ENCODE measurements around the gene TMEM163.

TMEM163 gene

DNA sequence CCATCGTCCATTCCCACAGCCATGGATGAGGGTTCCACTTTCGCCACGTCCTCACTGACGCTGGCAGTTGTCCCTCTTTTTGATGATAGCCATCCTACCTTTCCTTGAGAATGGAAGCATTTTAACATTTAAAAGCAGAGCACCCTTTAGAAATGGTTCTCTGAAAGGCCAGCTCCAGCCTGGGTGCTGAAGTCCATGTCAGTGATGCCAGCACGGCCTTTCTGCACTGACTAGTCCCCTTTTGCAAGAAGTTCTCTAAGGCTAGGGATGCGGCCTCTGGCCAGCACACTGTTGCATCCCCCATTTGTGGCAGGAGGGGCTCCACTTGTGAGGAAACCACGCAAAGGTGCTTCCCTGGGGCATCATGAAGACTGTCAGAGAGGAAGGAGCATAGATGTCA lies 261.4 kb downstream of the TMEM163 start:
- Histone ChIP-seq H3K27ac (ENCODE audit: low read depth, low read length) (no peak overlapping the region), H3K9me3 (ENCODE audit: low read length) (no peaks in the 10 kb centered on the region), H3K4me1 (ENCODE audit: insufficient read depth, low read length) (no peaks in the 10 kb centered on the region), H3K36me3 (ENCODE audit: insufficient read depth, low read length) (no peaks in the 10 kb centered on the region), H3K4me3 (ENCODE audit: low read depth in 1 of 2, low read length in 2 of 2) (no peak overlapping the region), H3K27me3 (ENCODE audit: control insufficient read depth in 1 of 2, insufficient read depth in 2 of 2, low read length in 2 of 2) (no peaks in the 10 kb centered on the region), H3K9ac (ENCODE audit: low read length) (no peak overlapping the region)

DNA sequence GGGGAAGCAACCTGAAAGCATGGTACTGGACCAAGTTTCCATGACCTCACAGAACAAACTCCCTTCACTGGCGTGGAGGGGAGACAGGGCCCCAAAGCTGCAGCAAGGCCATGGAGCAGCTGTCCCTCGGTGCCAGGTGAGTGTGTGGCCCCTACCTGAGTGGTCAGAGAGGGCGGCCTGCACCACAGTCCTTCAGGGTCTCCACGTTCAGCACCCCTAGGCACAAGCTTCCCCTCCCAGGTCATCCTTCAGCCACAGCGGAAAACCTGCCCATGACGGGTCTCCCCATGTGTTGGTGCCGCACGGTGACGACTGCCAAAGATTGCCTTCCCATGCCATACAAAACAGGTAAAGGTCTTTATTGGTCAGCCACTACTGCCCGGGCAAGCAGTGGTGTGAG lies 263.4 kb downstream of the TMEM163 start:
- Histone ChIP-seq H3K27ac (ENCODE audit: low read depth, low read length) (no peak overlapping the region), H3K27me3 (ENCODE audit: control insufficient read depth in 1 of 2, insufficient read depth in 2 of 2, low read length in 2 of 2) (no peaks in the 10 kb centered on the region), H3K9me3 (ENCODE audit: low read length) (no peaks in the 10 kb centered on the region), H3K9ac (ENCODE audit: low read length) (no peak overlapping the region), H3K4me1 (ENCODE audit: insufficient read depth, low read length) (no peaks in the 10 kb centered on the region), H3K4me3 (ENCODE audit: low read depth in 1 of 2, low read length in 2 of 2) (no peak overlapping the region), H3K36me3 (ENCODE audit: insufficient read depth, low read length) (no peaks in the 10 kb centered on the region)

DNA sequence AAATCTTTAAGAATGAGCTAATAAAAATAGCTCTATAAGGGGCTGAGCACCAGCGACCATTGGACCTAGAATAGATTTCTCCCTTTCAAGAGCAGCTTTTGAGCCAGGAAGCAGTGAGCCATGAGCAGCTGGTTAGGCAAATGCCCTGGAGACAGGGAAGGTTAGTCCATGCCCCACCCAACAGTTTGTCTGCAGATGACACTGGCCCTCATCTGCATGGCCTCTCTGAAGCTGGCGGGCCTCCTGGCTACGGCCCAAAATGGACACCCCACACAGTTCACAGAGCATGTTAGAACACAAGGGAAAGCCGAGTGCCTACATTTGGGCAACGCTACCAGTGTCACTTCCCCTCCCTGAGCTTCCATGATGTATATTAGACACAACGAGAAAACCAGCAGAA lies 263.9 kb downstream of the TMEM163 start:
- Histone ChIP-seq H3K9ac (ENCODE audit: low read length) (no peak overlapping the region), H3K27me3 (ENCODE audit: control insufficient read depth in 1 of 2, insufficient read depth in 2 of 2, low read length in 2 of 2) (no peaks in the 10 kb centered on the region), H3K4me1 (ENCODE audit: insufficient read depth, low read length) (no peaks in the 10 kb centered on the region), H3K36me3 (ENCODE audit: insufficient read depth, low read length) (no peaks in the 10 kb centered on the region), H3K4me3 (ENCODE audit: low read depth in 1 of 2, low read length in 2 of 2) (no peak overlapping the region), H3K9me3 (ENCODE audit: low read length) (no peaks in the 10 kb centered on the region), H3K27ac (ENCODE audit: low read depth, low read length) (no peak overlapping the region)

DNA sequence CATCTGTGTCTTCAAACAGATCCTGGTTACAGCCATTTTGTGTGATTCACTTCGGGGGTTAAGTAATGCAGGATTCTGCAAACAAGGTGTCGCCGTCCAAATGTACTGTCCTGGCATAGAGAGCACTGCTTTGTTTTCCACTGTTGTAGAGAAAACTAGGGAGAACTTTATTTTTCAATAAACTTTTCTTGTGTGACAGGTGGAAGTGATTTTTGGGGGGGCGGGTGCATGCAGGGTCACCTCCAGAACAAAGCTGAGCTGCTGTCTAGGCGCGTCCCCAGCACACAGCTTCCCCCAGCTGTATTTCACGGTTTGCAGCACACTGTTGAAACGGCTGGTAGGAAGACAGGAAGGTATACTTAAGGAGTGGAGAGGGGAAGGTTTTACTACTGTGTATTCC lies 264.4 kb downstream of the TMEM163 start:
- no peaks in the 10 kb centered on the region for H3K27me3 ChIP-seq (ENCODE audit: control insufficient read depth in 1 of 2, insufficient read depth in 2 of 2, low read length in 2 of 2)
- H3K4me1 ChIP-seq (ENCODE audit: insufficient read depth, low read length): no peaks in the 10 kb centered on the region
- no peak overlapping the region for H3K4me3 ChIP-seq (ENCODE audit: low read depth in 1 of 2, low read length in 2 of 2)
- no peaks in the 10 kb centered on the region for H3K36me3 ChIP-seq (ENCODE audit: insufficient read depth, low read length)
- no peak overlapping the region for H3K27ac ChIP-seq (ENCODE audit: low read depth, low read length)
- H3K9me3 ChIP-seq (ENCODE audit: low read length): no peaks in the 10 kb centered on the region
- no peak overlapping the region for H3K9ac ChIP-seq (ENCODE audit: low read length)

DNA sequence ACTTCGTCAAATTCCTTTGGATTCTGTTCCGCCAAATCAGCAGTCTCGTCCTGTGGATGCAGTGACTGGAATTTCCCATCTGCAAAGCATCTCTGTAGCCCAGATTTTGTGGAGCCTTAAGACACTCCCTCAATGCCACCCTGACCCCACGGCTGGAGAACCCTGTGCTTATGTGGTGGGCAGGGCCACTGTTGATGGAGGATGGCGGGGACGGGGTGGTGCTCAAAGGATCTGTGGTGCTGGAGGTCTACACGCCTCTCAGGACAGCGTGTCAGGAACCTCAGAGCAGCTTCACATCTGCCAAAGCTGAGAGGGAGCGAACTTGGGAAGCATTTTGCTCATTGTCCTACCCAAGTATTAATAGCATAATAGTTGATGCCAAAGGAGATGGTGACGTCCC lies 264.8 kb downstream of the TMEM163 start:
- Histone ChIP-seq H3K4me3 (ENCODE audit: low read depth in 1 of 2, low read length in 2 of 2) (no peak overlapping the region), H3K27ac (ENCODE audit: low read depth, low read length) (no peak overlapping the region), H3K9me3 (ENCODE audit: low read length) (no peaks in the 10 kb centered on the region), H3K9ac (ENCODE audit: low read length) (no peak overlapping the region), H3K36me3 (ENCODE audit: insufficient read depth, low read length) (no peaks in the 10 kb centered on the region), H3K27me3 (ENCODE audit: control insufficient read depth in 1 of 2, insufficient read depth in 2 of 2, low read length in 2 of 2) (no peaks in the 10 kb centered on the region), H3K4me1 (ENCODE audit: insufficient read depth, low read length) (no peaks in the 10 kb centered on the region)

DNA sequence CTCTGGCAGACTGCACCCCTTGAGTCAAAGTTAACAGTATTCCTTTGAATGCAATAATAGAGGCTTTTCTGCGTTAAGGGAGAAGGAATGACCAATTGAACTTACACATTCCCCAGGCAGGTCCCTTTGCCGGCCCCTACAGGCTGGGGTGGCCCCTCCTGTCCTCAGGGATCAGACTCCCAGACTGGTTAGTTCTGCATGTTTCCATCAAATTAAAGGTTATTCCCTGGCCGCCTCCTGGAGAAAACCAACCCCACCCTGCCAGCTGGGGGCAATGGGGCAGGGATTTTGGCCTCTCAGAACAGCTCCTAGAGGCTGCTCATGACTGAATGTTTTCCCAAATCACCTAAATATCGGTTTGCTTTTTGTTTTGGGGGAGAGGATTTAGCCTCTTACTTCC lies 265.3 kb downstream of the TMEM163 start:
- Histone ChIP-seq H3K4me1 (ENCODE audit: insufficient read depth, low read length) (no peaks in the 10 kb centered on the region), H3K27me3 (ENCODE audit: control insufficient read depth in 1 of 2, insufficient read depth in 2 of 2, low read length in 2 of 2) (no peaks in the 10 kb centered on the region), H3K9ac (ENCODE audit: low read length) (no peak overlapping the region), H3K4me3 (ENCODE audit: low read depth in 1 of 2, low read length in 2 of 2) (no peak overlapping the region), H3K27ac (ENCODE audit: low read depth, low read length) (no peak overlapping the region), H3K9me3 (ENCODE audit: low read length) (no peaks in the 10 kb centered on the region), H3K36me3 (ENCODE audit: insufficient read depth, low read length) (no peaks in the 10 kb centered on the region)

DNA sequence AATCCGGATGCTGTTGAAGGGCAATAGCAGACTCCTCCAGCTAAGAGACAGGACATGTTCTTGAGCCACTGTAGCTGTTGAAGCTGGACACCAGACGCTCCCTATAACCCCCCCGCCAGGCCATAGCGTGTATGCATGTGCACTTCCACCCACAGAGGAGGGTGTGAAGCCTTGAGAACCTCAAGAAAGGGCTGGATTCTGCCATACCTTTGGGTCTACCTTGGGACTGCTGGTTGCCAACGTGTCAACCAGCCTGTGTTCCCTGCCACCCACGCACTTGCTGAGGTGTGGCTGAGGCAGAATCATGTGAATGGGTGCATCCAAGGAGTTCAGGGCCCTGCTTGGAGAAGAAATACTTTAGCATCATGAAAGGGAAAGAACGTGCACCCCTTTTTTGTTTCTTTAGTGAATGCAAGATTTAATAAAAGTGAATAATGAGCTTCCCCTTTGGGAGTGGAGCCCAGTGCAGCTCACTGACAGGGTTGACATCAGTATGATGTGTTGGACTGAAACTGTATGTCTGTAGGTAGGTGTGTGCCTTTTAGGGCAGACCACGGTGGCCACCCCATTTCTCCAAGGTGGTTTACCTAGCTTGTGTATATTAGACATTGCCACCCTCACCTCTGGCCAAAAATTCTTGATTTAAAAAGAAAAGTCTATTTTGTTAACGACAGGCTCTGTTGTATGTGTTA lies 266.6 kb downstream of the TMEM163 start:
- Histone ChIP-seq H3K27ac (ENCODE audit: low read depth, low read length) (no peak overlapping the region), H3K9ac (ENCODE audit: low read length) (no peak overlapping the region), H3K9me3 (ENCODE audit: low read length) (no peaks in the 10 kb centered on the region), H3K4me3 (ENCODE audit: low read depth in 1 of 2, low read length in 2 of 2) (no peak overlapping the region), H3K36me3 (ENCODE audit: insufficient read depth, low read length) (no peaks in the 10 kb centered on the region), H3K27me3 (ENCODE audit: control insufficient read depth in 1 of 2, insufficient read depth in 2 of 2, low read length in 2 of 2) (no peaks in the 10 kb centered on the region), H3K4me1 (ENCODE audit: insufficient read depth, low read length) (no peaks in the 10 kb centered on the region)

DNA sequence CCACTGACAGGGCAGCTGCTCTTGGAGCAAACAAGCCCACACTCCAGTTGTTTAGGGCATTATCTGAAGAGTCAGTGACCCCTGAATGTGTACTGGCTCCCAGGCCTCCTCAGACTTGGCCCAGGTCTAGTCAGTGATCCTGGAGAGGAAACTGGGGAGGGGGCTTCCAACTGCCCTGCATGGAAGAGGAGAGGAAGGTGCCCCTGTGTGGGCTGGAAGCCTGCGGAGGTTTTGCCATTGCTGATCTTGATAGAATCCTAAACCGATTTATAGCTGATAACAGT lies 267.5 kb downstream of the TMEM163 start:
- Histone ChIP-seq H3K9ac (ENCODE audit: low read length) (no peak overlapping the region), H3K27ac (ENCODE audit: low read depth, low read length) (no peak overlapping the region)

DNA sequence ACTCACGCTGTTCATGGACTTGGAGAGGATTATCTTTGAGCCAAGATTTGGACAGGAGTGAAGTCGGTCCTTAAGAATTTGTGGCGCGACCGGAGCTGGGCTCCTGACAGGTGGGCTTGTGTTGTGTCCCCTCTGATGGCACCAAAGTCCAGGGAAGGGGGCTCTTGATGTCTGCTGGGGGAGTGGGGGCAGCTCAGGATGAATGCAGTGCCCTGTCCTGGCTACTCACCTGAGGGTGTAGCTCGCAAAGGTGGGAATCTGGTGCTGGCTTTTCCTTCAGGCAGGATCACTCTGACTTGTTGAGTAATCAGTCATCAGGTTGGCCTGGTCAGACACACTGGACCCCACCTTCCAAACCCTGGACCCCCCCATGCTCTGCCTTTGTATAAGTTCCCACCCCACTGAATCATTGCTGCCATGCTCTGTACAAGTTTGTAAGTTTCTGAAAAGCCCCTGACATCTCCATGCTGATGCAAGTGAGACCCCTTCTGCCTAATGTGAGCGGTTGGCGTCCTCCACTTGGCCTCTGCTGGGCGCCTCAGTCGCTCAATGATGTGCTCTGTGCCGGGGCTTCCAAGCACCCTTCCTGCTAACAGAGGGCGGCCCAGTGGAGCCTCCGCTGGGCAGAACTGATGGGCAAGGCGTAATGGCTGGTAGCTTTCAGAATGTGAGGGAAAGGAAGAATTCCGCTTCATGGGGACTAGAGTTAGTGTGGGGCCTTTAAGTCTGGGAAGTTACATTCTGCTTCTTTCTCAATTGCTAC lies 268.9 kb downstream of the TMEM163 start:
- Histone ChIP-seq H3K9me3 (ENCODE audit: low read length) (no peaks in the 10 kb centered on the region), H3K4me3 (ENCODE audit: low read depth in 1 of 2, low read length in 2 of 2) (no peak overlapping the region), H3K4me1 (ENCODE audit: insufficient read depth, low read length) (no peaks in the 10 kb centered on the region), H3K27ac (ENCODE audit: low read depth, low read length) (no peak overlapping the region), H3K36me3 (ENCODE audit: insufficient read depth, low read length) (no peaks in the 10 kb centered on the region), H3K9ac (ENCODE audit: low read length) (no peak overlapping the region), H3K27me3 (ENCODE audit: control insufficient read depth in 1 of 2, insufficient read depth in 2 of 2, low read length in 2 of 2) (no peaks in the 10 kb centered on the region)

More for the DNA sequence above, 267.5 kb downstream of the TMEM163 start:
- Histone ChIP-seq H3K27me3 (ENCODE audit: control insufficient read depth in 1 of 2, insufficient read depth in 2 of 2, low read length in 2 of 2) (no peaks in the 10 kb centered on the region), H3K9me3 (ENCODE audit: low read length) (no peaks in the 10 kb centered on the region), H3K4me3 (ENCODE audit: low read depth in 1 of 2, low read length in 2 of 2) (no peak overlapping the region), H3K4me1 (ENCODE audit: insufficient read depth, low read length) (no peaks in the 10 kb centered on the region), H3K36me3 (ENCODE audit: insufficient read depth, low read length) (no peaks in the 10 kb centered on the region)

DNA sequence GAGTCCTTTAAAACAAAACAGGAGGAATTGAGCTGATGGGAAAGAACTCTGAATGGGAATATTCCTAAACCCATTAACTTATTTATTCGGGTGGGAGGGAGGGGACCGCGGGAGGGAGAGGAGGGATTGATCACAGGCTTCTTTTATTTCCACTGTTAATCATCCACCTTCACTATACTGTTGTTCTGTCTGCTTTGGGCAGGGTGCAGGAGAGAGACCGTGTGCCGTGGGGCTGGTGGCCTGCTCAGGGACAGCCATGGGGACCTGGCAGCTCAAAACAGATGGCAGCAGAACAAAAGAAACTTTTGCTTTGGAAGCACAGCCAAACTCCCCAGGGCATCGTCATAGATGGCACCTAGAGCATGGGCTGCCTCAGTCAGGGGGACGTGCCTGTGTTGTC lies 269.6 kb downstream of the TMEM163 start:
- H3K9me3 ChIP-seq (ENCODE audit: low read length): no peaks in the 10 kb centered on the region
- H3K27me3 ChIP-seq (ENCODE audit: control insufficient read depth in 1 of 2, insufficient read depth in 2 of 2, low read length in 2 of 2): no peaks in the 10 kb centered on the region
- H3K4me1 ChIP-seq (ENCODE audit: insufficient read depth, low read length): no peaks in the 10 kb centered on the region
- no peak overlapping the region for H3K27ac ChIP-seq (ENCODE audit: low read depth, low read length)
- no peaks in the 10 kb centered on the region for H3K36me3 ChIP-seq (ENCODE audit: insufficient read depth, low read length)
- no peak overlapping the region for H3K9ac ChIP-seq (ENCODE audit: low read length)
- no peak overlapping the region for H3K4me3 ChIP-seq (ENCODE audit: low read depth in 1 of 2, low read length in 2 of 2)

DNA sequence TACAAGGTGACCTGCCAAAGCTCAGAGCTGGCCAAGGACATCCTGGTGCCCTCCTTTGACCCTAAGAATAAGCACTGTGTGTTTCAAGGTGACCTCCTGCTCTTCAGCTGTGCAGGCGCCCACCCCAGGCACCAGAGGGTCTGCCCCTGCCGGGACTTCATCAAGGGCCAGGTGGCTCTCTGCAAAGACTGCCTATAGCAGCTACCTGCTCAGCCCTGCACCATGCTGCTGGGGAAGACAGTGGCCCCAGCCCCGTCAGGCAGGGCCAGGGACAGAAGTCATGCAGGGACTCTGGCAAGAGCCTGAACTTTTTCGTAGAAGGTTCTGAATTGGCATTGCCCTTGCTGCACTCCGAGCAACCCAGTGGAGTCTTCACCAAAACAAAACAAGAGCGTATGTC lies 270.1 kb downstream of the TMEM163 start:
- no peaks in the 10 kb centered on the region for H3K9me3 ChIP-seq (ENCODE audit: low read length)
- H3K27ac ChIP-seq (ENCODE audit: low read depth, low read length): no peak overlapping the region
- no peaks in the 10 kb centered on the region for H3K4me1 ChIP-seq (ENCODE audit: insufficient read depth, low read length)
- no peak overlapping the region for H3K9ac ChIP-seq (ENCODE audit: low read length)
- H3K36me3 ChIP-seq (ENCODE audit: insufficient read depth, low read length): no peaks in the 10 kb centered on the region
- H3K4me3 ChIP-seq (ENCODE audit: low read depth in 1 of 2, low read length in 2 of 2): no peak overlapping the region
- H3K27me3 ChIP-seq (ENCODE audit: control insufficient read depth in 1 of 2, insufficient read depth in 2 of 2, low read length in 2 of 2): no peaks in the 10 kb centered on the region

DNA sequence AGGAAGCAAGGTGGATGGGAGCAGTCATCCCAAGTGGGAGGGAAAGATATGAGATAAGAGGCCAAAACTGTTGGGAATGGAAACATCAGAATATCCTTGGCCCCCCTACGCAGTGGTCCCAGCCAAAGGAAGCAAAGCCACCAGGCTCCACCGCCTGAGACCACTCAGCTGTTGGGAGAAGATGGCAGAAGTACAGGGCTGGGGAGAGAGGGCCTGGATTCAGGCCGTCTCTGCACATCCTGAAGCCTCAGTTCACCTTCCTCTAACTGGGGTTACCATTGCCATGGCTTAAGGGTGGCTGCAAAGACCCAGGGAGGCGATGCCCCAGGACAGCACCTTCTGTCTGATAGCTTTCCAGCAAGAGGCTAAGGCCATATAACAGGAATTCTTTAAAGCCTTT lies 271.1 kb downstream of the TMEM163 start:
- no peak overlapping the region for H3K9ac ChIP-seq (ENCODE audit: low read length)
- H3K36me3 ChIP-seq (ENCODE audit: insufficient read depth, low read length): no peaks in the 10 kb centered on the region
- no peaks in the 10 kb centered on the region for H3K27me3 ChIP-seq (ENCODE audit: control insufficient read depth in 1 of 2, insufficient read depth in 2 of 2, low read length in 2 of 2)
- no peaks in the 10 kb centered on the region for H3K4me1 ChIP-seq (ENCODE audit: insufficient read depth, low read length)
- H3K9me3 ChIP-seq (ENCODE audit: low read length): no peaks in the 10 kb centered on the region
- no peak overlapping the region for H3K27ac ChIP-seq (ENCODE audit: low read depth, low read length)
- no peak overlapping the region for H3K4me3 ChIP-seq (ENCODE audit: low read depth in 1 of 2, low read length in 2 of 2)

All from muscle layer of colon (tissue), 2 donors.